Endodermal cell (in vitro differentiated cells): ENCODE data around the gene COQ8A. TPM values are rescaled to one million over a fixed set of nuclear protein-coding genes. Genes with fewer than 3 reads are reported as not detected.

Experiments
- DNase-seq: peaks from one replicate; pipeline ENCODE4 v3.0.0-alpha.2; 2017
- H3K27ac ChIP-seq: 2 replicates; pipeline ENCODE4 v1.5.1; 2013; ENCODE audit warnings: mild to moderate bottlenecking, low read depth, low read length, moderate library complexity
- H3K27me3 ChIP-seq: 2 replicates; pipeline ENCODE4 v1.6.1; 2013; ENCODE audit warnings: mild to moderate bottlenecking, low read length, moderate library complexity; ENCODE audit not compliant: insufficient read depth, control insufficient read depth, poor library complexity, severe bottlenecking
- H3K36me3 ChIP-seq: 2 replicates; pipeline ENCODE4 v1.7.0; 2013; ENCODE audit warnings: mild to moderate bottlenecking, low read length, moderate library complexity; ENCODE audit not compliant: control insufficient read depth, insufficient read depth
- H3K4me1 ChIP-seq: one replicate; pipeline ENCODE4 v1.7.0; 2013; ENCODE audit warnings: low read length; ENCODE audit not compliant: control insufficient read depth, insufficient read depth
- H3K4me3 ChIP-seq: 2 replicates; pipeline ENCODE4 v1.5.1; 2013; ENCODE audit warnings: mild to moderate bottlenecking, low read length, moderate library complexity
- H3K9ac ChIP-seq: 2 replicates; pipeline ENCODE4 v1.6.1; 2013; ENCODE audit warnings: mild to moderate bottlenecking, low read length, moderate library complexity; ENCODE audit not compliant: poor library complexity, severe bottlenecking; ENCODE audit errors: extremely low read depth
- H3K9me3 ChIP-seq: 2 replicates; pipeline ENCODE4 v1.6.1; 2013; ENCODE audit warnings: mild to moderate bottlenecking, low read length, moderate library complexity; ENCODE audit not compliant: control insufficient read depth
- H3K27ac Mint-ChIP-seq: 2 replicates; pipeline ENCODE4 v1.8.0; 2020; ENCODE audit warnings: mixed read lengths
- H3K27me3 Mint-ChIP-seq: 2 replicates; pipeline ENCODE4 v1.8.0; 2021; ENCODE audit warnings: mild to moderate bottlenecking, mixed read lengths; ENCODE audit not compliant: insufficient read depth
- H3K36me3 Mint-ChIP-seq: 2 replicates; pipeline ENCODE4 v1.8.0; 2020; ENCODE audit warnings: low read depth, mixed read lengths
- H3K4me1 Mint-ChIP-seq: 2 replicates; pipeline ENCODE4 v1.8.0; 2020; ENCODE audit warnings: mixed read lengths
- H3K4me3 Mint-ChIP-seq: 2 replicates; pipeline ENCODE4 v1.8.0; 2020; ENCODE audit warnings: mild to moderate bottlenecking, moderate library complexity, mixed read lengths
- H3K9me3 Mint-ChIP-seq: 2 replicates; pipeline ENCODE4 v1.8.0; 2020; ENCODE audit warnings: mild to moderate bottlenecking, mixed read lengths
- CTCF ChIP-seq: fragments of 200-600 bp; sonication (generic); conservative IDR thresholded peaks from 2 replicates; pipeline ENCODE4 v1.5.0; 2021; ENCODE audit warnings: antibody characterized with exemption, mild to moderate bottlenecking
- WGBS, 2 experiments: methylation state at CpG; one replicate each; pipeline versions ENCODE4 v1.1.5 to v1.1.7; 2013; ENCODE audit warnings: missing lambda C conversion rate in 2 of 2, mixed read lengths in 1 of 2; ENCODE audit not compliant: insufficient coverage in 1 of 2, insufficient read length in 1 of 2; 5-methylcytosine and 5-hydroxymethylcytosine counted together
- total RNA-seq, 2 donors: library from RNA; stranded (reverse); fragmentation: NEBNext Ultra II Directional in 1 of 2; extraction: Animal tissue kit (Norgen Biotek cat#: 25700) in 1 of 2; gene quantifications; 2 replicates in 1 of 2; 3 replicates in 1 of 2; pipeline ENCODE4 v1.2.1, GENCODE V29; 2021

COQ8A gene
- total RNA-seq, 2 donors from 2014 or later = 6.6 to 14.9 TPM

GRCh38 chr1:227016990-227017389 is 76.9 kb downstream of the COQ8A start:
- no peaks in the 10 kb centered on the region for H3K27me3 Mint-ChIP-seq

GRCh38 chr1:227032396-227032795 is 92.3 kb downstream of the COQ8A start:
- H3K9me3 Mint-ChIP-seq = no peaks in the 10 kb centered on the region
- DNase-seq = peak; percentile 63
- Histone ChIP-seq H3K27ac (no peak overlapping the region), H3K4me1 (peaks cover 3% of the 10 kb centered on the region), H3K9ac (no peak overlapping the region), H3K9me3 (no peaks in the 10 kb centered on the region), H3K27me3 (no peaks in the 10 kb centered on the region), H3K4me3 (no peak overlapping the region), H3K36me3 (peaks cover 12% of the 10 kb centered on the region)
- peaks cover 29% of the 10 kb centered on the region for H3K36me3 Mint-ChIP-seq
- H3K27me3 Mint-ChIP-seq = no peaks in the 10 kb centered on the region
- H3K4me3 Mint-ChIP-seq = peak overlapping the region; percentile 1
- H3K27ac Mint-ChIP-seq = peak overlapping the region; percentile 85
- no peak for TF ChIP-seq CTCF
- peaks cover 6% of the 10 kb centered on the region for H3K4me1 Mint-ChIP-seq
- WGBS, 2 experiments = 54 to 74% methylated on average over 3 of the region's 3 CpGs

More at GRCh38 chr1:227016990-227017389, 76.9 kb downstream of the COQ8A start:
- no peak overlapping the region for H3K9ac ChIP-seq
- H3K9me3 ChIP-seq = peaks cover 26% of the 10 kb centered on the region
- no peak overlapping the region for H3K4me3 ChIP-seq
- no peak overlapping the region for H3K27ac Mint-ChIP-seq
- TF ChIP-seq CTCF = no peak
- no peaks in the 10 kb centered on the region for H3K27me3 ChIP-seq
- H3K36me3 ChIP-seq = peaks cover 50% of the 10 kb centered on the region
- H3K4me1 Mint-ChIP-seq = no peaks in the 10 kb centered on the region
- peaks cover 42% of the 10 kb centered on the region for H3K36me3 Mint-ChIP-seq
- no peak for DNase-seq
- no peak overlapping the region for H3K27ac ChIP-seq
- peaks cover 5% of the 10 kb centered on the region for H3K4me1 ChIP-seq
- H3K4me3 Mint-ChIP-seq = no peak overlapping the region
- WGBS, 2 experiments = 95% methylated on average over 3 of the region's 3 CpGs; no CpG with 5 or more reads in 1 of the 2 experiments
- peaks cover 7% of the 10 kb centered on the region for H3K9me3 Mint-ChIP-seq

- H3K4me3 ChIP-seq = no peak overlapping the region
- peaks cover 11% of the 10 kb centered on the region for H3K36me3 ChIP-seq
- Mint-ChIP-seq H3K4me1 (peaks cover 6% of the 10 kb centered on the region), H3K9me3 (no peaks in the 10 kb centered on the region), H3K27me3 (no peaks in the 10 kb centered on the region), H3K4me3 (no peak overlapping the region), H3K27ac (no peak overlapping the region), H3K36me3 (peaks cover 25% of the 10 kb centered on the region)
- H3K27me3 ChIP-seq = no peaks in the 10 kb centered on the region
- H3K9ac ChIP-seq = no peak overlapping the region
- no peak for TF ChIP-seq CTCF
- no peaks in the 10 kb centered on the region for H3K9me3 ChIP-seq
- peaks cover 3% of the 10 kb centered on the region for H3K4me1 ChIP-seq
- WGBS, 2 experiments = 91 to 100% methylated on average over 2 of the region's 2 CpGs
- no peak overlapping the region for H3K27ac ChIP-seq
- DNase-seq = no peak
These were observed 93.8 kb downstream of the COQ8A start for GRCh38 chr1:227033880-227034279.
